ENCODE measurements around the gene ASH1L. TPM values are rescaled to one million over a fixed set of nuclear protein-coding genes. Genes with fewer than 3 reads are reported as not detected.

The ASH1L gene
- total RNA-seq, 1 donor from 2014 or later, result 40.3 TPM

Small RNA genes lying within 50 kb of the gene (microRNA-seq; reads per million reads assigned to microRNA genes)
- not detected for gene MIR555

Other genes with a start within 250 kb of the ASH1L start
- 24.3 TPM for gene RUSC1, start 241.9 kb downstream of the ASH1L start, total RNA-seq
- gene MSTO1, start 47.4 kb upstream of the ASH1L start, total RNA-seq, result 15.3 TPM
- gene YY1AP1, start 126.0 kb upstream of the ASH1L start, total RNA-seq, result 62.6 TPM
- gene DAP3, start 126.3 kb upstream of the ASH1L start, total RNA-seq, result 105 TPM